ENCODE results near the gene MUC15.

- TF ChIP-seq CTCF (conservative IDR thresholded peaks at IDR 0.05 in 1 of 2, IDR thresholded peaks at IDR 0.05 in 1 of 2; ENCODE audit: low read depth in 1 of 2, low read length in 2 of 2) (no peak), EZH2 (IDR thresholded peaks at IDR 0.05; ENCODE audit: low read length, missing control alignments) (no peak)
Measured at GRCh38 chr11:26558190-26558589, 13.9 kb downstream of the MUC15 start.
